GM21825 (cell line): ENCODE data around the gene ASXL3.

ENCODE experiments used
- ATAC-seq: cut with Tn5 transposase; IDR thresholded peaks from one replicate; pipeline ENCODE4 v1.9.1; 2021; ENCODE audit warnings: mild to moderate bottlenecking, moderate library complexity; ENCODE audit not compliant: unreplicated experiment

The ASXL3 gene

DNA sequence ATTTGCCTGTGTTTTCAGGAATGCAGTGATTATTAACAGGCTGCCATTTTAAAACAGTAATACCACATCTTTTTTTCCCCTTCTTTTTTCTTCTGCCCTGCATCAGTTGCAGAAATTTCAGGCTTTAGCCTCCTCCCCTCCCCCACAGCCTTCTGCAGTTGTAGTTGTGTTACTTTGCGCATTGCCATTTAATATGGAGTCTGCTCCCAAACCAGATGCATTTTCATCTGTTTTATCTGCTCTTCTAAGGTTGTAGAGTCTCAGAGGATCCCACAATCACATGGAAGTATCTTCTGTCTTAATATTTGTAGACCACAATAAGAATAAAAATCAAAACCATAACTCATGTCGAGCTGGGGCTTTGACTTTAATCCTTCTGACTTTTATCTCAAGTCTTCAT lies 3.8 kb downstream of the ASXL3 start:
- ATAC-seq: no peak

DNA sequence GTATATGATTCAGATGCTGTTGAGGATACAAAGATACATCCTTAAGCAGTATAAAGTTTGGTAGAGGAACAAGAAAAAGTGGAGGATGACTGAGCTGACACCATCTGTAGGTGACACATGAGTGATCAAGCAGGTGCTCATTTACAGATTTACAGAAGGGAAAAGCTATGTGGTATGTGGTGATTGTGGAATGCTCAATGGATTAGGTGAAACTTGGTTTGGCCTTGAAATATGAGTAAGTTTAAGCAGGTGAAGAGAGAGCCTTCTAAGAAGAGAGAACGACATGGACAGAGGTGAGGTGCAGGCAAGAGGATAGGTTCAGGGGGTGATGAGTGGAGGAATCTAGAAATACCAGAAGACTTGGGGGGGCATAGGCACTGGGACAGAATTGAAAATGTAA lies 5.9 kb downstream of the ASXL3 start:
- ATAC-seq: no peak

DNA sequence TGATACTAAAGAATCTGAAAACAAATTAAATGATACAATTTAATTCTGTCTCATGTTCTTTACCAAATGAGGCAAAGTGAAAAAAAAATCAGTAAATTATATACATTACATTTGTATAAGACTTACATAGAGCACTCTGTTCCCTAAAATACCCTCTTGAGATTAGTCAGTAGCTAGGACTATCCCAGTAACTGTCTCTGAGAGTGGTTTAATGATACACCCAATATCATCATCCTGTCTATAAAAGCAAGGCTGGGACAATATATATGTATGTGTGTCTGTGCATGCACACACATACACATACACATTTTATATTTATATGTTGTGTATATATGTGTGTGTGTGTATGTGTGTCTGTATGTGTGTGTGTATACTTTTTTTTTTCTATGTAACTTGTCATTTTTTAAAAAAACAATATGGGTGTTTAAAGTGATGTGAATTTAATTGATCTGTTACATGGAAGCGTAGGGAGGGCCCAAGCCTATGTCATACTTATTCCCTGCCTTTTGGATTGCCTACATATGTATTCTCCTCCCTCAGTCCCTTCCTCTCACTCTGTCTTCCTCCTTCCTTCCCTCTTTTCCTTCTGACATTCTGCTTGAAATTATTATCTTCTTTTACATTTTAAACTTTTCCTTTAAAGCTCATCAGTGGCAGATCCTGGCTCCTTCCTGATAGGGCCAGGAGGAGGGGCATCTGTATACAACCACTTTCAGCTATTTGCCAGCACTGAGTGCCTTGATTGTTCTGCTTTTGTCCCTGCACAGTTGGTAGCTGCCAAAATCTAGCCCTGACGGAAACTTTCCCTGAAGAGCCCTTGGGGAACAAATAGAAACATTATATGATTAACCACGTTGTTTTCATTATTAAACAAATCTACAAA lies 6.8 kb downstream of the ASXL3 start:
- ATAC-seq: no peak

DNA sequence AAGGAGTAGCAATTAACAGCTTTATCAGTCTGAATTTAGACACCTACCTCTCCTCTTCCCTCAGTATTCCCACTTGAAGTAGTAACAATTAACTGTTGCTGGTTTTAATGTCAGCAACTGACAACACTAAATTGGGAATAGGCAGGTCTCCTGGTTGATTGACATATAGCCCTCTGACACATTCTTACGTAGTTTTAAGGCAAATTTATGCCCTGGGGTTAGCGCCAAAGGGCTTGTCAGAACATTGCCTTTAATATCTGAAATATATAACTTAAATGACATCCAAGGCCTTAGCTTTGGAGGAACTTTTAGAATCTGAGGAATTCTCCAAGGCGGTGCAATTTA lies 7.4 kb downstream of the ASXL3 start:
- ATAC-seq: no peak

DNA sequence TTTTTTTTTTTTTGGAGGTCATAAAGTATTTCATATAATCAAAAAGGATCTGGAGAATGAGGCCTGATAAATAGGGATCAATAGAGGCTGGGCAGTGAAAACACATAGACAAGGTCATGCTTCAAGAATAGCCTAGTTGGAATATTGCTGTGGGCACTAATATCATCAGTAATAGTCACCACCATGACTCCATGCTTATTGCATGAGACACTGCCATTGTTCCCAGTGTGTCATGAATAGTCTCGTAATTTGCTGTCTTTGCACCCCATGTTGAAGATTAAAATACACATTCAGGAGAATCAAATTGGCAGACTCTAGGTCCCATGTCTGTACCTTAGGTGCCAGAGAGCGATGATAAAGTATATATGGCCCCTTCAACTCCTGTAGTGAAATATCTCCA lies 10.3 kb downstream of the ASXL3 start:
- ATAC-seq: no peak

DNA sequence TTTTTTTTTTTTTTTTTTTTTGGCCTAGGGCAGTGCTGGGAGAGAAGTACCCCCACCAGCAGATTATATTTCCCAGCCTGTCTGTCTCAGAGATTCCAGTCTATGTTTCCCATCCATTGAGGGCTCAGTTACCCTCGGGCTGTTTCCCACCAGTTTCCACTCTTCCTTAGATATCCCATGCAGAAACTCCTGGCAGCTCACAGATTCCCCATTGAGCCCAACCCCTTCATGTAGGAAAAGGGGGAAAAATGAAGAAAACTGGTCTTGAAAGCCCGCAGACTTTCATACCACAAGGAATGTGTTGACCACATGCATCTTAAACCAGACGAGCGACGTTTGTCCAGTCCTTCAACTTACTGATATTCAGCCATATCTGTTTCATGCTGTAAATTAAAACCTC lies 15.2 kb downstream of the ASXL3 start:
- no peak for ATAC-seq

DNA sequence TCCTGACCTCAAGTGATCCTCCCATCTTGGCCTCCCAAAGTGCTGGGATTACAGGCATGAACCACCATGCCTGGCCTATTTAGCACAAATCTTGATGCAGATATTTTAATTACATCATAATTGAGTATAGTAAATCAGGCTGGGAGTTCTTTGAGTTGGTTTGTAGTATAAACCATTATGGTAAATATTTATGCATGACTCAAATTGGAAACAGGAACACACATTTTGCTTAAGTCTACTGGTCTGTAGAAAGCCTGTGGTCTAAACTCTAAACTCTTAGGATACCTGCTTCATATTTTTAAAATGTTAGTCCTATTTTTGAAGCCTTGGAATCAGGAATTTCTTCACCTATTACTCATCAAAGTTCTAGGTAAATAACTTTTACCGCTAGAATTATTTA lies 16.8 kb downstream of the ASXL3 start:
- ATAC-seq: no peak

DNA sequence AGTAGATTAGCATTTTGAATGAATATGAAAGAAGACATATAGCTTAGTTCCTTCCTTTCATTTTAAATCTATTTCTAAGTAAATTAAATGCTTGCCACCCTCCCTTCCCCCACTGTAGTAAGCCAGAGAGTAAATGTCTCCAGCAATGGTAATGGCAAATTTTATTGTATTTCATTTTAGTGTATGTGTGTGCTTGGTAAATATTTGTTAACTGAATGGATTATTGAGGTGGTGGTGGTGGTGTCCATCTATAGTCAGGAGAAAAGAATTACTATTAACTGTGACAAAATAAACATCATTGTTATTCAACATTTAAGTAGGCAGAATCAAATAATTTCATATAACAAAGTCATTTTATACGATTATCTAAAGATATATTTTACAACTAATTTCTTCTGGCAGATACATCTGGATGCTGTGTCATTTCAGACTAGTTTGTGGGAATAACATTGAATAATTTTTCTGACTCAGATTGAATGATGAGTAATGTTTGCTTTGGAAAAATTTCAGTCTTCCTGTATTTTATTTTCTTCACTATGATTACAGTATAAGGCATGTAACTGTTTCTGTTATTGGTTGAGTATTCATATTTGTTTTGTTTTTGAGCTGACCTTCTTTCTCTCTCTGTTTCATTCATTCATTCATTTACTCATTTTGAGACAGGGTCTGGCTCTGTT lies 18.3 kb downstream of the ASXL3 start:
- no peak for ATAC-seq

DNA sequence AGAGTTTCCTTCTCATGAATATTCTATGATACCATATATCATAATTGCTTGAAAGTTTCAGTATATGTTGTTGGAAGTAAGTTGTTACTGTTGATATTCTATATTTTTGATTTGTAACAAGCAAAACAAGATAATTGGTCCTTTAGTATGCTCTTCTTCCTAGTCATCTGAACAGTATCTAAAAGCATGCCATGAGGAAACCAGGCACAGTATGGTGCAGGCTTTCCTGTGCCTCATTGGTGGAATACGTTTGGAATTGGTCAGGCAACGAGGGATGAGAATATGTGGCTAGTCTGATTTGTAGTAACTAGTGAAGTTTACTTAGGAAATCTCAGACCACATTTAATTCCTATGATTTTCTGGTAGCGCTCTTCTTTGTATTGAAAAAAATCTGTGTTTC lies 22.8 kb downstream of the ASXL3 start:
- no peak for ATAC-seq

DNA sequence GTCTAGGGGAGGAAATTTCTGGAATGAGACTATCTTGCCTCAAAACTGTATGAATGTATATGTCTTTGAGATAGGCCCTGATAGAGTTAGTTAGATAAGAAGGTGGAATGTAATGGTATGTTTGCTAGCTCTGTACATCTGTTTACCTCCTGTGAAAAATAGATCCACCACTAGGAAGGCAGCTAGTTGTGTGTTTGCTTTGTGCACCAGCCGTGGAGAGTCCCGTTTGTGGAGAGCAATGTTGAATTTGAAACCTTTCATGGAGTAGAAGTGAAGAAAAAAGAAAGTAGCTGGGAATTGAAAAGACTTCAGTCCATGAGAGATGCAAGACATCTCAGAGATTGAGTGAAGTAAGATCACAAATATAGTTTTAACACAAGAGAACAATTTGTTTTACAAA lies 25.4 kb downstream of the ASXL3 start:
- ATAC-seq: no peak

DNA sequence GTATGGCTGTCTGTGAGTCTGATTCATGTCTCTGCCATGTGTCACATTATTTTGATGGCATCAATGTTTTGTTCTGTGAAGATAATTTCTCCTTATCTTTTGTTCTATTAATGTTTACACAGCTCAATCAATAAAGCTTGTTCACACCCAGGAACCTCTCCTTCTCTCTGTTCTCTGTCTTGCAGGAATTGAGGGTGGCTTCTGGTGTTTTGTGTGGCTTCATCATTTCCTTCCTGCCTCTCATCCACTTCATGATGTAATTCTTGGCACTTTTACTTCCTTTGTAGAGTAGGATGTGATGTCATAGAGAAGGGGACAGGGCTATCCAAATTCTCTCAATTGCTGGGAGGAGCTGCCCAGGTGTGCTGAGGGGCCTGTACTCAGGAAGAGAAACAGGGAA lies 27.2 kb downstream of the ASXL3 start:
- ATAC-seq: no peak

DNA sequence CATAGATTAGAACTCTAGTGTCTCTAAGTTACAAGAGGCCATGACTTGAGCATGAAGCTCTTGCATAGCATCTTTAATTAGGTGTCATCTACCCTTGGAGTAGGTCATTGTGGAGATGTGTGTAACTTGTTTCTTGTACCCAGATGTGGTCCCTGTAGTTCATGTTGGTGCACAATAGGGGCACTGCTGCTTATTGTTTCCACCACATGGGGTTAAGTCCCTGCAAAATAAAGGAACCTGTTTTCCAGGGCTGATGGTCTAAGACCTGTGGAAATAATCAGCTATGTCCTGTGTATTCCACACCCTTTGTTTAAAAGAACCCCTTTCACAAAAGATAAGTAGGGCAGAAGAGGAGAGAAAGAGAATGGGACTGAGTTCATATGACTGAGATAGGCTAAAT lies 28.6 kb downstream of the ASXL3 start:
- no peak for ATAC-seq

DNA sequence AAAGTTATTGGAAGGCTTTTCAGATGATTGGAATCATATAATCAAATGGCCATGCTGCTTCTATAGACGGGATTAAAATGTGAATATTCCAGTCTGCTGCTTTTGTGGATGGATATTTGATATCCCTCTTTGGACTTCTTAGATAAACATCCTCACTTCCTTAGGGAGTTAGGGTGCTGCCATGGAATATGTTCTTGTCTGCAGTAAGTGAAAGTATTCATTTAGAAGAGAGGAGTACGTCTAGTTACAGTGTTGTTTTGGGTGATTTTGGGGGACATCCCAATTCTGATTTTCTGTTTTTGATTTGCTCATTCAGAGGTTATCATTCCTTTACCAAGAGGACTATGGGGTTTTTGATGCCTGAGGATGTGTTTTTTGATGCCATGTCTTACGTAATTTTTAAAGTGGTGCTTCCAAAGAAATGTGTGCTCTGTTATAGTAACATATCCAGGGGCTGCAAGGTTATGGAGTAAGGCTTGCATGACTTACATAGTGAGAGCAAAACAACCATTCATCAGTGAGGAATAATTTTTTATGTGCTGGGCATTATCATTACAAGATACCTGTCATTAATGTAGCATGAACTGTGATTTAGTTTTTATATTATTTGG lies 33.6 kb downstream of the ASXL3 start:
- ATAC-seq: no peak

DNA sequence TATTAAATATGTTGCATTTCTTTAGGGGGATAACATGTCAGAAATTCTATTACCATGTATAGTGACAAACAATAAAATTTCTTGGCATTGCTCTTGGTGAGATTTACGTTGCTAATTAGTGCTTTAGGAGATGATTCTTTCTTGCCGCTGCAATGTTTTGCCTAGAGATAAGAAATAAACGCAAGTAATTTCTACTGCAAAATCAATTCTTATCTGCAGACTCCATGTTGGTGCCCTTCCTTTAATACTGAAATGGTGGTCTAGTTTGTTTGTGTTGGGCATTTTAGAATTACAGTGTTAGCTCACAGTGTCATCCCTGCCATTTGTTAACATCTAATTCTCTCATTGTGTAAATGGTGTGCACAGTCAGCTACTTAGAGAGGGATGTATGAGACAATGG lies 34.6 kb downstream of the ASXL3 start:
- no peak for ATAC-seq

DNA sequence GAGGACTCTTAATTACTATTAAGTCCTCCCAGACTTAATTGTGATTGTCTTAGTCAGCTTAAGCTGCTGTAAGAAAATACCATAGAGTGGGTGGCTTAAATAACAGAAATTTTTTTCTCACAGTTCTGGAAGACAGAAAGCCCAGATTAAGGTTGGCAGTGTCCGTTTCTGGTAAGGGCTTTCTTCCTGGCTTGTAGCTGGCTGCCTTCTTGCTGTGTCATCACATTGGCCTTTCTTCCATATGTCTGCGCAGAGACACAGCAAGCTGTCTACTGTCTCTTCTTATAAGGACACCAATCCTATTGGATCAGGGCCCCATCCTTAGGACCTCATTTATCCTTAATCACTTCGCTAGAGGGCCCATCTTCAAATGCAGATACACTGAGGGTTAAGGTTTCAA lies 38.5 kb downstream of the ASXL3 start:
- ATAC-seq: no peak

DNA sequence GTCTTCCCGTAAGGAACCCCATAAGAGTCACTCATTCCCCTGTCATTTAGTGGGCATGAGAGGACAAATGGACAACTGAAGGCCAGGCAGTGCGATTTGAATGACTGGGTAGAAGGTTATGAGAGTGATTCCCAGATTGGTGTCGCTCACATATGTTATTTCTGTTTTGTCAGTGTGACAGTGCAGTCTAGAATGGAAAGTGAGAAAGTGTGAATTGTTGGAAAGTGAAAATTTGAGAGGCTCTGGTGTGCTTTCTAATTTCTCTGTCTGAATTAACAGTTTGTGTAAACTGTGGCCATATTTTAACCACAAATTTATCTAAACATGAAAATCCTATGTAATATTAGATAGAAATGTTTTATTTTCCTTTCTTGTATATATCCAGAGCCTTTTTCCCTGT lies 49.1 kb downstream of the ASXL3 start:
- ATAC-seq: no peak

DNA sequence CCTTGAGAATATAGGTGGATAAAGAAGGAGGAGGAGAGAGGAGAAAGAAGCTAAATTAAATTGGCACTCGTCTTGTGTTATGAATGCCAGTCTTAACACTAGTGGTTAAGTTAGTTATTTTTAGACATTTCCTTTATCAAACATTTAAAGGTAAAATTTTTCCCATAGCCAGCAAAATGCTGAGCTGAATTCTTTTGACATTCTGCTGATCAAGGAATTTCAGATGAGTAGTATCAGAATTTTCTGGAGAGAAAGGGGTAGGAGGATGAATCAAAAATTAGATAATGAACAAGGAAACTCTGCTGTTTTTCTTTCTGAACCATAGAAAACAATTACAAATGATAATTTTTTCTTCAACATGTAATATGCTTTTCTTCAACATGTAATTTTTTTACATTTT lies 52.5 kb downstream of the ASXL3 start:
- ATAC-seq: no peak

DNA sequence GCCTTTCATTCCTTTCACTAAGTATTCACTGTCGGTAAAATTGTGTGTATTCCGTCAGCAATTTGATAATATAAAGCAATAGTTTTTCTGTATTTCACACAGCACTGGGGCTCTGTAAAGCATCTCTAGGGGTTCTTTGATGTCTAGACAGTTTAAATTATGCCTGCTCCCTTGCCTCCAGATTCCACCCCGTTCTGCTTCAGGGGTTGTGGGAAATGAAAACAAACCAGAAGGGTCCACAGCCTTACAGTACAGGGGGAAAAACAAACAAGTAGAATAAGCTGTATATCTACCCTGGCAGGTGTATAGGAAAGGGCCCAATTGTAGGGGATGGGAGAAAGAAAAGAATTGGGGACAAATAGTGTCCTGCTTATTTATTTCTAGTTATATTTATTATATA lies 63.1 kb downstream of the ASXL3 start:
- ATAC-seq: no peak

DNA sequence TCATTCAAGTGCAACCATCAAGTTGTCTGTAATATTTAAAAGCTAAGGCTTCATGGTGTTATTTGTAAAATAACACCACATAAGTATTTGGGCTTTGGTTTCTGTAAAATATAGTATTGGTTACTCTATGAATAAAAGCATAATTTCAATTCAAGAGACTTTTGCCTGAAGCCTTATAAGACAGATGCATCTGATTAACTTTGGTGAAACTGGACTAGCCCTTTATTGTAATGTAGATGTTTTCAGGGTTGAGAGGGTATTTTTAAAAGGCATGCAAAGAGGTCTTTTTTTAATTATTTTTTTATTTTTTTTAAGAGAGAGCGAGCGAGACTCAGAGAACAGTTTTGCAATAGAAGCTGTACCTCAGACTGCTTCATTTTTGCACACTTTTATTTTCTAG lies 66.5 kb downstream of the ASXL3 start:
- ATAC-seq: no peak

DNA sequence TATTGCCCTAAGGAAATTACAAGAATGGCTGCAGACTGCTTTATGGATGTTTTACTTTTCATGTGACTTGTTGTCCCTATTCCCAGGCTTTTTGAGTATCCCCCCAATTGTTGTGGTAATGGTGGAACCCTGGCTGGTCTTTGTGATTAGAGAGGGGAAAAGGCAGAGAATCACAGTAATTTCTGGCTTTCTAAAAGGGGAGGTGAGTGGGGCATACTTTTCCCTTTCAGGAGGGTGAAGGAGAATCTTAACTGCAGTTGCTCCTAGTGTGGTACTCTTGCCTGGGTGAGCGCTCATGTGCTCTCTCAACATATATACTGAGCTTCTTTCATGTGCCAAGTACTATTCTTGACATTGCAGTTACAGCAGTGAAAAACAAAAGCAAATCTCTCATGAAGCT lies 69.3 kb downstream of the ASXL3 start:
- no peak for ATAC-seq

DNA sequence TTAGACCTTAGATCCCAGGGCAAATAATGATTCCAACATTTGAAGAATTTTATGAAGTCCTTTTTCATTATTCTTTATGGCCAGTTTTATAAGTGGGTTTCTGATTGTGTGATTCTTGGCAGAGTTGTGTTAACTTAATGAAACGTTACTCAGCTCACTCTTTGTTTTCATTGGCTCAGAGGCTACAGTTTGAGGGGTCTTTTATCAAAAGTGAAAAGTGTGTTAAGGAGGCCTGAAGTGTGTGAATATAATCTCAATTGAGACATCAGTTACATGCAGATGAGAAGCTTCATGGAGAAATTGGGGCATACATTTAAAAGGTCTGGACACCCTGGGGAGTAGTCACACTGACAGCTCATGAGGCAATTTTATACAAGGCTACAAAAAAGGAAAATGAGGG lies 74.6 kb downstream of the ASXL3 start:
- ATAC-seq: no peak

DNA sequence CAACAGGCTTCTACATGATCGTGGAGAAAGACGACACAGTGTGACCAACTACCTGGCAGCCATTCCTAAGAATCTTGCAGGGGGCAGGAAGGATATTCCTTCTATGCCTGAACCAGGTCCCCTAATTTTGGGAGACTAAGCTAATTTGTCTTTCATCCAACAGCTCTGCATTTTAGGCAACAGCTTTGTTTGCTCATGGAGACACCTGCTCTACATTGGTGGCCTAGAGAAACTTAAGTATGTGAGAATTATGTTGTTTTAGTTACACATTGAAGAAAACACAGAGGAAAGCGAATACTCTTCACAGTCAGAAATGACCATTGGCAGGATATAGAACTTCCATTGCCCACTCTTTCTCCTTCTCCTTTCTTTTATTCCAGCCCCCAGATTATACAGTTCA lies 75.2 kb downstream of the ASXL3 start:
- no peak for ATAC-seq
